GM23338 (cell line): ENCODE measurements around the gene DMD. TPM values are rescaled to one million over a fixed set of nuclear protein-coding genes. Genes with fewer than 3 reads are reported as not detected.

ENCODE experiments used
- ATAC-seq: fragments of 200-7000 bp; cut with Tn5 transposase; 3 replicates; pipeline ENCODE4 v1.9.1; 2020
- DNase-seq: peaks from one replicate; pipeline ENCODE4 v3.0.0-alpha.2; 2015; ENCODE audit warnings: low spot score
- H2AFZ ChIP-seq: fragments of 200-600 bp; sonication (generic); 2 replicates; pipeline ENCODE4 v1.8.0; 2016; ENCODE audit warnings: antibody characterized with exemption, mild to moderate bottlenecking, moderate library complexity
- H3F3A ChIP-seq: fragments of 200-600 bp; sonication (generic); replicated peaks from 2 replicates; pipeline ENCODE4 v1.8.0; 2017; ENCODE audit warnings: antibody characterized with exemption, mixed run types, low read depth
- H3K27ac ChIP-seq: fragments of 200-600 bp; sonication (generic); 2 replicates; pipeline ENCODE4 v1.6.1; 2016; ENCODE audit warnings: low read depth
- H3K27me3 ChIP-seq: fragments of 200-600 bp; sonication (generic); 2 replicates; pipeline ENCODE4 v1.8.0; 2016; ENCODE audit warnings: mild to moderate bottlenecking, mixed run types, moderate library complexity; ENCODE audit not compliant: insufficient read depth
- H3K36me3 ChIP-seq: fragments of 200-600 bp; sonication (generic); 2 replicates; pipeline ENCODE4 v1.8.0; 2016; ENCODE audit warnings: mild to moderate bottlenecking; ENCODE audit not compliant: insufficient read depth
- H3K4me1 ChIP-seq: fragments of 200-600 bp; sonication (generic); 2 replicates; pipeline ENCODE4 v1.8.0; 2016; ENCODE audit warnings: mild to moderate bottlenecking, moderate library complexity; ENCODE audit not compliant: insufficient read depth
- H3K4me2 ChIP-seq: fragments of 200-600 bp; sonication (generic); 2 replicates; pipeline ENCODE4 v1.7.1; 2017; ENCODE audit warnings: mixed run types
- H3K4me3 ChIP-seq: fragments of 200-600 bp; sonication (generic); 2 replicates; pipeline ENCODE4 v1.6.1; 2016; ENCODE audit warnings: mixed run types
- H3K79me2 ChIP-seq: fragments of 200-600 bp; sonication (generic); replicated peaks from 2 replicates; pipeline ENCODE4 v1.8.0; 2017; ENCODE audit warnings: mild to moderate bottlenecking; ENCODE audit not compliant: insufficient read depth
- H3K9me2 ChIP-seq: fragments of 200-600 bp; sonication (generic); 2 replicates; pipeline ENCODE4 v1.8.0; 2017; ENCODE audit not compliant: insufficient read depth
- H4K20me1 ChIP-seq: fragments of 200-600 bp; sonication (generic); replicated peaks from 2 replicates; pipeline ENCODE4 v1.8.0; 2017; ENCODE audit warnings: mild to moderate bottlenecking; ENCODE audit not compliant: insufficient read depth
- H3K27ac Mint-ChIP-seq: 2 replicates; pipeline ENCODE4 v1.8.0; 2020; ENCODE audit warnings: inconsistent platforms, mild to moderate bottlenecking, moderate library complexity, mixed read lengths
- H3K27me3 Mint-ChIP-seq: 3 replicates; pipeline ENCODE4 v1.8.0; 2022; ENCODE audit warnings: low read depth, mild to moderate bottlenecking, moderate library complexity, mixed read lengths, inconsistent platforms; ENCODE audit not compliant: insufficient read depth, poor library complexity
- H3K36me3 Mint-ChIP-seq: 3 replicates; pipeline ENCODE4 v1.8.0; 2021; ENCODE audit warnings: low read depth, mild to moderate bottlenecking, inconsistent platforms, moderate library complexity, mixed read lengths
- H3K4me1 Mint-ChIP-seq: 3 replicates; pipeline ENCODE4 v1.8.0; 2020; ENCODE audit warnings: mild to moderate bottlenecking, inconsistent platforms, mixed read lengths
- H3K4me3 Mint-ChIP-seq: 3 replicates; pipeline ENCODE4 v1.8.0; 2021; ENCODE audit warnings: moderate library complexity, mild to moderate bottlenecking, inconsistent platforms, mixed read lengths
- H3K9me3 Mint-ChIP-seq: 3 replicates; pipeline ENCODE4 v1.8.0; 2020; ENCODE audit warnings: moderate library complexity, mild to moderate bottlenecking, inconsistent platforms, mixed read lengths
- CREB1 ChIP-seq: fragments of 250-450 bp; sonication (Bioruptor Pico); IDR thresholded peaks from 2 replicates; pipeline ENCODE4 v1.5.0; 2020; ENCODE audit warnings: low read depth, mild to moderate bottlenecking, moderate library complexity
- EZH2 ChIP-seq: fragments of 200-600 bp; sonication (generic); IDR thresholded peaks from one replicate; pipeline ENCODE4 v1.8.0; 2017; ENCODE audit warnings: antibody characterized with exemption, mild to moderate bottlenecking, low read depth; ENCODE audit not compliant: unreplicated experiment
- STAT1 ChIP-seq: IDR thresholded peaks from one replicate; pipeline ENCODE4 v1.6.1; 2016; ENCODE audit warnings: antibody characterized with exemption; ENCODE audit not compliant: unreplicated experiment
- ZNF114 ChIP-seq: fragments of 250-450 bp; sonication (Bioruptor Pico); IDR thresholded peaks from 2 replicates; pipeline ENCODE4 v1.5.0; 2020; ENCODE audit warnings: mild to moderate bottlenecking, moderate library complexity
- polyA plus RNA-seq: library from polyadenylated mRNA; unstranded; fragments of >200 nt; fragmentation: Nextera tagmentation; extraction: Ambion mirVana; gene quantifications from 2 replicates; pipeline ENCODE4 v1.2.1, GENCODE V29; 2016
- total RNA-seq: library from RNA; depleted of rRNA; stranded (reverse); fragments of >200 nt; shearing (Covaris generic); gene quantifications from 2 replicates; pipeline ENCODE4 v1.2.3, GENCODE V29; 2014
- TF ChIP-seq, protein P1 (sequence below): fragments of 250-450 bp; sonication (Bioruptor Pico); IDR thresholded peaks from 2 replicates; pipeline ENCODE4 v1.5.0; 2020; ENCODE audit warnings: mild to moderate bottlenecking, moderate library complexity

DMD gene
- total and polyA plus RNA-seq, 2 experiments from 2014 or later, result 4.5 to 7.6 TPM

DNA sequence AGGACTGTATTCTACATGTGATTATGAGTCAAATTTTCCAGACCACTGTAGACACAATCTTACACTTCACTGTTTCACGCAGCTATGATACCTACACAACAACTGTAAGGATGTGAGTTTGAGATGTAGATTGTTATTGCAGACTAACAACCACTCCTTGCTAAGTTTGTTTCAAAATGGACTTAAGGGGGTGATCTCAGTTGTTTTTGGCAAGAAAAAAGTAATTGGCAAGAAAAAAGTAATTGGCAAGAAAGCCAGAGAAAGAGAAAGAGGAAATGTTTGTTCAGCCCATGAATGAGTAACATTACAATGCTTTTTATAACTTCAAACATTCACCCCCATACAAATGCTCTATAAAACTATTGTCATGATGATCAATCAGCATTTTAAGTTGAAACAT lies 466.4 kb downstream of the DMD start:
- Mint-ChIP-seq H3K36me3 (no peaks in the 10 kb centered on the region), H3K27ac (no peak overlapping the region), H3K27me3 (peaks cover 2% of the 10 kb centered on the region), H3K4me3 (no peak overlapping the region), H3K4me1 (no peaks in the 10 kb centered on the region), H3K9me3 (no peaks in the 10 kb centered on the region)
- Histone ChIP-seq H3K27me3 (no peaks in the 10 kb centered on the region), H4K20me1 (no peaks in the 10 kb centered on the region), H3K4me2 (no peak overlapping the region), H3F3A (no peaks in the 10 kb centered on the region), H3K36me3 (no peaks in the 10 kb centered on the region), H3K27ac (no peak overlapping the region), H2AFZ (no peak overlapping the region), H3K4me1 (no peaks in the 10 kb centered on the region), H3K79me2 (no peaks in the 10 kb centered on the region), H3K4me3 (no peak overlapping the region), H3K9me2 (no peaks in the 10 kb centered on the region)
- no peak for ATAC-seq
- TF ChIP-seq, protein P1, sequence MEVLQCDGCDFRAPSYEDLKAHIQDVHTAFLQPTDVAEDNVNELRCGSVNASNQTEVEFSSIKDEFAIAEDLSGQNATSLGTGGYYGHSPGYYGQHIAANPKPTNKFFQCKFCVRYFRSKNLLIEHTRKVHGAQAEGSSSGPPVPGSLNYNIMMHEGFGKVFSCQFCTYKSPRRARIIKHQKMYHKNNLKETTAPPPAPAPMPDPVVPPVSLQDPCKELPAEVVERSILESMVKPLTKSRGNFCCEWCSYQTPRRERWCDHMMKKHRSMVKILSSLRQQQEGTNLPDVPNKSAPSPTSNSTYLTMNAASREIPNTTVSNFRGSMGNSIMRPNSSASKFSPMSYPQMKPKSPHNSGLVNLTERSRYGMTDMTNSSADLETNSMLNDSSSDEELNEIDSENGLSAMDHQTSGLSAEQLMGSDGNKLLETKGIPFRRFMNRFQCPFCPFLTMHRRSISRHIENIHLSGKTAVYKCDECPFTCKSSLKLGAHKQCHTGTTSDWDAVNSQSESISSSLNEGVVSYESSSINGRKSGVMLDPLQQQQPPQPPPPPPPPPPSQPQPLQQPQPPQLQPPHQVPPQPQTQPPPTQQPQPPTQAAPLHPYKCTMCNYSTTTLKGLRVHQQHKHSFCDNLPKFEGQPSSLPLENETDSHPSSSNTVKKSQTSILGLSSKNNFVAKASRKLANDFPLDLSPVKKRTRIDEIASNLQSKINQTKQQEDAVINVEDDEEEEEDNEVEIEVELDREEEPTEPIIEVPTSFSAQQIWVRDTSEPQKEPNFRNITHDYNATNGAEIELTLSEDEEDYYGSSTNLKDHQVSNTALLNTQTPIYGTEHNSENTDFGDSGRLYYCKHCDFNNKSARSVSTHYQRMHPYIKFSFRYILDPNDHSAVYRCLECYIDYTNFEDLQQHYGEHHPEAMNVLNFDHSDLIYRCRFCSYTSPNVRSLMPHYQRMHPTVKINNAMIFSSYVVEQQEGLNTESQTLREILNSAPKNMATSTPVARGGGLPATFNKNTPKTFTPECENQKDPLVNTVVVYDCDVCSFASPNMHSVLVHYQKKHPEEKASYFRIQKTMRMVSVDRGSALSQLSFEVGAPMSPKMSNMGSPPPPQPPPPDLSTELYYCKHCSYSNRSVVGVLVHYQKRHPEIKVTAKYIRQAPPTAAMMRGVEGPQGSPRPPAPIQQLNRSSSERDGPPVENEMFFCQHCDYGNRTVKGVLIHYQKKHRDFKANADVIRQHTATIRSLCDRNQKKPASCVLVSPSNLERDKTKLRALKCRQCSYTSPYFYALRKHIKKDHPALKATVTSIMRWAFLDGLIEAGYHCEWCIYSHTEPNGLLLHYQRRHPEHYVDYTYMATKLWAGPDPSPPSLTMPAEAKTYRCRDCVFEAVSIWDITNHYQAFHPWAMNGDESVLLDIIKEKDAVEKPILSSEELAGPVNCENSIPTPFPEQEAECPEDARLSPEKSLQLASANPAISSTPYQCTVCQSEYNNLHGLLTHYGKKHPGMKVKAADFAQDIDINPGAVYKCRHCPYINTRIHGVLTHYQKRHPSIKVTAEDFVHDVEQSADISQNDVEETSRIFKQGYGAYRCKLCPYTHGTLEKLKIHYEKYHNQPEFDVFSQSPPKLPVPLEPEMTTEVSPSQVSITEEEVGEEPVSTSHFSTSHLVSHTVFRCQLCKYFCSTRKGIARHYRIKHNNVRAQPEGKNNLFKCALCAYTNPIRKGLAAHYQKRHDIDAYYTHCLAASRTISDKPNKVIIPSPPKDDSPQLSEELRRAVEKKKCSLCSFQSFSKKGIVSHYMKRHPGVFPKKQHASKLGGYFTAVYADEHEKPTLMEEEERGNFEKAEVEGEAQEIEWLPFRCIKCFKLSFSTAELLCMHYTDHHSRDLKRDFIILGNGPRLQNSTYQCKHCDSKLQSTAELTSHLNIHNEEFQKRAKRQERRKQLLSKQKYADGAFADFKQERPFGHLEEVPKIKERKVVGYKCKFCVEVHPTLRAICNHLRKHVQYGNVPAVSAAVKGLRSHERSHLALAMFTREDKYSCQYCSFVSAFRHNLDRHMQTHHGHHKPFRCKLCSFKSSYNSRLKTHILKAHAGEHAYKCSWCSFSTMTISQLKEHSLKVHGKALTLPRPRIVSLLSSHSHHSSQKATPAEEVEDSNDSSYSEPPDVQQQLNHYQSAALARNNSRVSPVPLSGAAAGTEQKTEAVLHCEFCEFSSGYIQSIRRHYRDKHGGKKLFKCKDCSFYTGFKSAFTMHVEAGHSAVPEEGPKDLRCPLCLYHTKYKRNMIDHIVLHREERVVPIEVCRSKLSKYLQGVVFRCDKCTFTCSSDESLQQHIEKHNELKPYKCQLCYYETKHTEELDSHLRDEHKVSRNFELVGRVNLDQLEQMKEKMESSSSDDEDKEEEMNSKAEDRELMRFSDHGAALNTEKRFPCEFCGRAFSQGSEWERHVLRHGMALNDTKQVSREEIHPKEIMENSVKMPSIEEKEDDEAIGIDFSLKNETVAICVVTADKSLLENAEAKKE (CRISPR knock-in tag), result no peak
- TF ChIP-seq EZH2 (no peak), ZNF114 (CRISPR knock-in tag) (no peak)
- no peak for DNase-seq

DNA sequence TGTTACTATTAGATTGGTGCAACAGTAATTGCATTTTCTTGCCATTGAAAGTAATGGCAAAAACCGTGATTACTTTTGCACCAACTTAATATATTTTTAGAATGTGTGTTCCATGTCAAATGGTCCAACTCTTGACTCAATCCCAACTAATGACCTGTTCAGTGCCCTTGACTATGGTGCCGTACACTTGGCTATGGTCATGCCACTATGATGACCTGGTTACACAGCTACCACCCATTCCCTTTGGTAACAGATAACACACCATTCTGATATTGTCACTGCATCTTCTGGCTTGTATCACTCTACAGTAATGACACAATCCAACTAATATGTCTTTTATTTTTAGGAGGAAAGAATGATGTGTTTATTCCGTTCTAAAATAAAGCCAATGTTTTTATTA lies 469.4 kb downstream of the DMD start:
- no peak for ATAC-seq
- TF ChIP-seq STAT1 (no peak), EZH2 (no peak), CREB1 (CRISPR knock-in tag) (no peak)
- TF ChIP-seq, protein P1 (CRISPR knock-in tag), result no peak

More for the DNA sequence above, 469.4 kb downstream of the DMD start:
- H3K9me2 ChIP-seq, result no peaks in the 10 kb centered on the region
- Mint-ChIP-seq H3K4me3 (no peak overlapping the region), H3K27ac (no peak overlapping the region), H3K9me3 (no peaks in the 10 kb centered on the region), H3K27me3 (peaks cover 2% of the 10 kb centered on the region), H3K36me3 (no peaks in the 10 kb centered on the region), H3K4me1 (no peaks in the 10 kb centered on the region)
- H3K27ac ChIP-seq, result no peak overlapping the region
- no peak overlapping the region for H3K4me3 ChIP-seq
- H3K4me2 ChIP-seq, result no peak overlapping the region
- no peaks in the 10 kb centered on the region for H3K79me2 ChIP-seq
- H3K27me3 ChIP-seq, result no peaks in the 10 kb centered on the region
- H3F3A ChIP-seq, result no peaks in the 10 kb centered on the region
- H2AFZ ChIP-seq, result no peak overlapping the region
- no peaks in the 10 kb centered on the region for H3K4me1 ChIP-seq
- H4K20me1 ChIP-seq, result no peaks in the 10 kb centered on the region
- H3K36me3 ChIP-seq, result no peaks in the 10 kb centered on the region
- no peak for DNase-seq
